SK-N-SH (cell line): ENCODE measurements around the gene CBFA2T2. TPM values are rescaled to one million over a fixed set of nuclear protein-coding genes. Genes with fewer than 3 reads are reported as not detected.

Experiments used
- CTCF ChIA-PET: fragments of 300-600, 350-600 bp; formaldehyde crosslinking; extraction: SDS; loops from one replicate; lab custom pipeline; 2021; lab: Yijun Ruan, JAX
- POLR2A ChIA-PET: fragments of 350-600 bp; sonication (Branson Sonifier 250); formaldehyde crosslinking; extraction: SDS; loops from one replicate; lab custom pipeline; 2020; ENCODE audit warnings: antibody characterized with exemption, inconsistent platforms; lab: Yijun Ruan, JAX
- DNase-seq: peaks from one replicate; pipeline ENCODE4 v3.0.0; 2012
- H2AFZ ChIP-seq: fragments of 200-600 bp; sonication (generic); 2 replicates; pipeline ENCODE4 v1.8.1; 2016; ENCODE audit warnings: antibody characterized with exemption, mild to moderate bottlenecking, low read depth
- H3F3A ChIP-seq: fragments of 200-600 bp; sonication (generic); replicated peaks from 2 replicates; pipeline ENCODE3; 2016; ENCODE audit warnings: antibody characterized with exemption, mild to moderate bottlenecking; ENCODE audit not compliant: insufficient read depth
- H3K27ac ChIP-seq, 2 experiments: fragments of 200-500 bp in 1 of 2; fragments of 200-600 bp in 1 of 2; sonication (Bioruptor generic) in 1 of 2; sonication (generic), shearing (Covaris generic) in 1 of 2; 2 replicates each; pipeline versions ENCODE4 v1.5.1 to v1.6.1; 2014 to 2016; ENCODE audit warnings: low read depth in 2 of 2, inconsistent platforms in 1 of 2, low read length in 1 of 2, mild to moderate bottlenecking in 1 of 2, mixed read lengths in 1 of 2
- H3K27me3 ChIP-seq: fragments of 200-600 bp; sonication (generic), shearing (Covaris generic); 2 replicates; pipeline ENCODE4 v1.6.1; 2016; ENCODE audit warnings: mixed run types; ENCODE audit not compliant: insufficient read depth
- H3K36me3 ChIP-seq, 2 experiments: fragments of 200-500 bp in 1 of 2; fragments of 200-600 bp in 1 of 2; sonication (Bioruptor generic) in 1 of 2; sonication (generic) in 1 of 2; replicated peaks in 1 of 2; 2 replicates each; pipeline versions ENCODE3 to v1.5.1; 2014 to 2016; ENCODE audit warnings: low read length in 1 of 2, mild to moderate bottlenecking in 1 of 2; ENCODE audit not compliant: insufficient read depth in 2 of 2, control insufficient read depth in 1 of 2
- H3K4me1 ChIP-seq, 2 experiments: fragments of 200-500 bp in 1 of 2; fragments of 200-600 bp in 1 of 2; sonication (Bioruptor generic) in 1 of 2; sonication (generic), shearing (Covaris generic) in 1 of 2; 2 replicates each; pipeline versions ENCODE4 v1.5.1 to v1.6.1; 2014 to 2016; ENCODE audit warnings: low read depth in 1 of 2, low read length in 1 of 2, mixed run types in 1 of 2; ENCODE audit not compliant: insufficient read depth in 2 of 2, control insufficient read depth in 1 of 2
- H3K4me2 ChIP-seq: fragments of 200-600 bp; sonication (generic), shearing (Covaris generic); 2 replicates; pipeline ENCODE4 v1.6.1; 2017; ENCODE audit warnings: mixed run types
- H3K4me3 ChIP-seq, 2 experiments: fragments of 200-500 bp in 1 of 2; fragments of 200-600 bp in 1 of 2; sonication (Bioruptor generic) in 1 of 2; sonication (generic), shearing (Covaris generic) in 1 of 2; 2 replicates each; pipeline versions ENCODE4 v1.5.1 to v1.8.1; 2014 to 2016; ENCODE audit warnings: low read depth in 2 of 2, inconsistent platforms in 1 of 2, low read length in 1 of 2, mild to moderate bottlenecking in 1 of 2, mixed read lengths in 1 of 2, moderate library complexity in 1 of 2
- H3K79me2 ChIP-seq: fragments of 200-600 bp; sonication (generic); 2 replicates; pipeline ENCODE4 v1.8.1; 2017; ENCODE audit warnings: mild to moderate bottlenecking; ENCODE audit not compliant: insufficient read depth
- H3K9ac ChIP-seq: fragments of 200-600 bp; sonication (generic); 2 replicates; pipeline ENCODE4 v1.6.1; 2017; ENCODE audit warnings: mixed run types
- H3K9me2 ChIP-seq: fragments of 200-600 bp; sonication (generic); 2 replicates; pipeline ENCODE4 v1.6.1; 2017; ENCODE audit warnings: mixed run types
- H3K9me3 ChIP-seq: fragments of 200-600 bp; sonication (generic); 2 replicates; pipeline ENCODE4 v1.6.1; 2017; ENCODE audit warnings: mixed run types, mild to moderate bottlenecking, moderate library complexity
- H4K20me1 ChIP-seq: fragments of 200-600 bp; sonication (generic); 2 replicates; pipeline ENCODE4 v1.6.1; 2017; ENCODE audit warnings: mild to moderate bottlenecking, mixed run types; ENCODE audit not compliant: insufficient read depth
- CTCF ChIP-seq: fragments of 200-600 bp; sonication (generic); IDR thresholded peaks from 2 replicates; pipeline ENCODE4 v1.6.1; 2017; ENCODE audit warnings: antibody characterized with exemption, mild to moderate bottlenecking, moderate library complexity
- ELF1 ChIP-seq: IDR thresholded peaks from 2 replicates; pipeline ENCODE4 v1.4.0; 2012
- EP300 ChIP-seq, 2 experiments: IDR thresholded peaks; 2 replicates each; pipeline versions ENCODE4 v1.4.0 to v1.6.1; 2012; ENCODE audit warnings: borderline replicate concordance in 1 of 2, low read depth in 1 of 2, low read length in 1 of 2
- EZH2phosphoT487 ChIP-seq: fragments of 200-600 bp; sonication (generic); IDR thresholded peaks from 2 replicates; pipeline ENCODE4 v1.6.1; 2017; ENCODE audit warnings: low read depth, mixed run types, mild to moderate bottlenecking, antibody characterized with exemption, moderate library complexity, borderline replicate concordance
- FOSL2 ChIP-seq: IDR thresholded peaks from 2 replicates; pipeline ENCODE4 v1.4.0; 2012; ENCODE audit warnings: low read depth, mild to moderate bottlenecking, moderate library complexity, borderline replicate concordance
- FOXJ3 ChIP-seq: sonication (generic); formaldehyde crosslinking; IDR thresholded peaks from 2 replicates; pipeline ENCODE4 v1.5.1; 2020; ENCODE audit warnings: mild to moderate bottlenecking, missing genetic modification reagents
- GATA2 ChIP-seq: sonication (generic); formaldehyde crosslinking; IDR thresholded peaks from 2 replicates; pipeline ENCODE4 v1.5.0; 2020; ENCODE audit warnings: mild to moderate bottlenecking, missing genetic modification reagents
- JUND ChIP-seq: IDR thresholded peaks from 2 replicates; pipeline ENCODE4 v1.4.0; 2012
- MAX ChIP-seq: IDR thresholded peaks from 2 replicates; pipeline ENCODE4 v1.4.0; 2012; ENCODE audit warnings: low read depth
- MXI1 ChIP-seq: IDR thresholded peaks from 2 replicates; pipeline ENCODE4 v1.6.1; 2012; ENCODE audit warnings: mild to moderate bottlenecking, low read depth, low read length, improper control_type of control experiment
- NFIC ChIP-seq: IDR thresholded peaks from 2 replicates; pipeline ENCODE4 v1.4.0; 2012; ENCODE audit warnings: borderline replicate concordance
- POLR2AphosphoS5 ChIP-seq: IDR thresholded peaks from 2 replicates; pipeline ENCODE4 v1.6.1; 2012; ENCODE audit warnings: low read depth, low read length
- RAD21 ChIP-seq: IDR thresholded peaks from 2 replicates; pipeline ENCODE4 v1.6.1; 2012; ENCODE audit warnings: mild to moderate bottlenecking, low read length
- RCOR1 ChIP-seq: fragments of 150-350 bp; IDR thresholded peaks from 2 replicates; pipeline ENCODE4 v1.6.1; 2017; ENCODE audit warnings: antibody characterized with exemption, low read length
- REST ChIP-seq: IDR thresholded peaks from 2 replicates; pipeline ENCODE4 v1.6.1; 2012; ENCODE audit warnings: mild to moderate bottlenecking, low read depth, low read length, moderate library complexity
- RFX5 ChIP-seq: IDR thresholded peaks from 2 replicates; pipeline ENCODE4 v1.6.1; 2012; ENCODE audit warnings: mild to moderate bottlenecking, improper control_type of control experiment, low read length
- TEAD4 ChIP-seq: IDR thresholded peaks from 2 replicates; pipeline ENCODE4 v1.4.0; 2012; ENCODE audit warnings: mild to moderate bottlenecking, borderline replicate concordance; ENCODE audit not compliant: insufficient read depth
- YY1 ChIP-seq: IDR thresholded peaks from 2 replicates; pipeline ENCODE4 v1.4.0; 2012; ENCODE audit warnings: low read depth, mild to moderate bottlenecking
- ZBTB33 ChIP-seq: IDR thresholded peaks from 2 replicates; pipeline ENCODE4 v1.4.0; 2012; ENCODE audit warnings: low read depth, borderline replicate concordance
- WGBS: methylation state at CpG from one replicate; pipeline ENCODE4 v1.1.6; 2017; ENCODE audit warnings: low lambda C conversion rate; 5-methylcytosine and 5-hydroxymethylcytosine counted together
- polyA plus RNA-seq, 3 experiments: library from polyadenylated mRNA; depleted of rRNA; stranded (reverse); fragments of >200 nt; gene quantifications; 2 replicates each; pipeline ENCODE4 v1.2.3, GENCODE V29; 2012

The CBFA2T2 gene
- polyA plus RNA-seq, 1 of the 3 experiments (the other 2 are of a cell fraction) = 11.0 TPM

- DNase-seq = no peak
- TF ChIP-seq MXI1 (no peak), ZBTB33 (no peak), MAX (no peak), ELF1 (no peak), TEAD4 (no peak), RCOR1 (no peak), CTCF (no peak), EP300 (IDR thresholded peaks at IDR 0.05; ENCODE audit: borderline replicate concordance in 1 of 2, low read depth in 1 of 2, low read length in 1 of 2) (no peak), POLR2AphosphoS5 (no peak), RFX5 (no peak), REST (no peak), RAD21 (no peak), YY1 (no peak), FOSL2 (no peak), GATA2 (CRISPR knock-in tag) (no peak; the same call in 1 of the 2 replicates), JUND (no peak), EZH2phosphoT487 (no peak), FOXJ3 (no peak), NFIC (no peak)
- ChIA-PET POLR2A (no interaction called here), CTCF (interaction anchor here (1.1 to 1.5 kb wide), 2 partner anchors 12 to 187 kb away, joined by 3 to 5 read pairs; no protein-coding TSS in a partner anchor)
- no peak overlapping the region; a peak in 1 of 4 replicates for H3K27ac ChIP-seq
- H3K36me3 ChIP-seq = peaks cover 7 to 33% of the 10 kb centered on the region in 2 experiments
- no peak overlapping the region for H2AFZ ChIP-seq
- H3F3A ChIP-seq = peaks cover 12% of the 10 kb centered on the region
- no peaks in the 10 kb centered on the region for H3K79me2 ChIP-seq
- no peaks in the 10 kb centered on the region for H3K9me3 ChIP-seq
- H3K4me2 ChIP-seq = no peak overlapping the region
- H3K9ac ChIP-seq = no peak overlapping the region
- H3K9me2 ChIP-seq = no peaks in the 10 kb centered on the region
- over 99% methylated on average over 24 of the region's 28 CpGs for WGBS
- H3K4me3 ChIP-seq = no peak overlapping the region
- peaks cover 13 to 31% of the 10 kb centered on the region in 2 experiments; a peak in 3 of 4 replicates for H3K4me1 ChIP-seq
- H3K27me3 ChIP-seq = no peaks in the 10 kb centered on the region
- peaks cover 32% of the 10 kb centered on the region for H4K20me1 ChIP-seq
Observed at GRCh38 chr20:33644313-33645071, 154.6 kb downstream of the CBFA2T2 start.
